ENCODE results near the gene PPEF1. TPM values are rescaled to one million over a fixed set of nuclear protein-coding genes. Genes with fewer than 3 reads are reported as not detected.
A peak's percentile ranks its signal among the peaks of the same experiment; 100 is the strongest.
"Not testable (repeated sequence)": the region's sequence is repeated elsewhere in the genome, so short reads cannot be mapped to it uniquely, and the experiment has no call there.

PPEF1 gene
- total RNA-seq, 1 donor from 2014 or later, result 1.0 TPM

GRCh38 chrX:18793601-18794089 is 86.2 kb downstream of the PPEF1 start:
- peak; percentile 45 for DNase-seq (ENCODE audit: low read depth)

GRCh38 chrX:18797141-18797540 is 89.7 kb downstream of the PPEF1 start:
- DNase-seq (ENCODE audit: low read depth), result no peak

GRCh38 chrX:18799911-18800310 is 92.5 kb downstream of the PPEF1 start:
- no peak for DNase-seq (ENCODE audit: low read depth)

- no peak for DNase-seq (ENCODE audit: low read depth)
Measured at GRCh38 chrX:18809641-18810040, 102.2 kb downstream of the PPEF1 start.

GRCh38 chrX:18810416-18810815 is 103.0 kb downstream of the PPEF1 start:
- DNase-seq (ENCODE audit: low read depth), result no peak

GRCh38 chrX:18825375-18825774 is 117.9 kb downstream of the PPEF1 start:
- DNase-seq (ENCODE audit: low read depth), result peak; percentile 25

- DNase-seq (ENCODE audit: low read depth), result no peak
Measured at GRCh38 chrX:18828832-18829404, 121.5 kb downstream of the PPEF1 start.

GRCh38 chrX:18833071-18833731 is 125.8 kb downstream of the PPEF1 start:
- DNase-seq (ENCODE audit: low read depth), result peak; percentile 88

GRCh38 chrX:18847901-18848300 is 140.5 kb downstream of the PPEF1 start:
- not testable (repeated sequence) for DNase-seq (ENCODE audit: low read depth)

GRCh38 chrX:18855919-18856644 is 148.6 kb downstream of the PPEF1 start:
- peak; percentile 78 for DNase-seq (ENCODE audit: low read depth)

- no peak for DNase-seq (ENCODE audit: low read depth)
Measured at GRCh38 chrX:18856645-18856997, 149.2 kb downstream of the PPEF1 start.

GRCh38 chrX:18861511-18861910 is 154.1 kb downstream of the PPEF1 start:
- DNase-seq (ENCODE audit: low read depth), result peak; percentile 14

- DNase-seq (ENCODE audit: low read depth), result no peak
Measured at GRCh38 chrX:18864390-18864920, 157.0 kb downstream of the PPEF1 start.

GRCh38 chrX:18871161-18871890 is 163.9 kb downstream of the PPEF1 start:
- no peak for DNase-seq (ENCODE audit: low read depth)

GRCh38 chrX:18871970-18872369 is 164.5 kb downstream of the PPEF1 start:
- no peak for DNase-seq (ENCODE audit: low read depth)

- no peak for DNase-seq (ENCODE audit: low read depth)
Measured at GRCh38 chrX:18872621-18873020, 165.2 kb downstream of the PPEF1 start.

- peak; percentile 74 for DNase-seq (ENCODE audit: low read depth)
Measured at GRCh38 chrX:18873189-18873791, 165.8 kb downstream of the PPEF1 start.

- DNase-seq (ENCODE audit: low read depth), result no peak
Measured at GRCh38 chrX:18873836-18874235, 166.4 kb downstream of the PPEF1 start.

GRCh38 chrX:18874560-18875255 is 167.3 kb downstream of the PPEF1 start:
- no peak for DNase-seq (ENCODE audit: low read depth)

- DNase-seq (ENCODE audit: low read depth), result no peak
Measured at GRCh38 chrX:18875256-18875878, 167.9 kb downstream of the PPEF1 start.
